ENCODE results near the gene CTNNA3.

- TF ChIP-seq CTCF (IDR thresholded peaks at IDR 0.05; ENCODE audit: insufficient read depth, low read length, poor library complexity, severe bottlenecking) (no peak), EZH2phosphoT487 (conservative IDR thresholded peaks at IDR 0.05; ENCODE audit: low read length) (no peak)
These were observed 158.1 kb downstream of the CTNNA3 start for GRCh38 chr10:67537906-67538305.
